Stimulated activated CD4-positive, alpha-beta T cell treated with anti-CD3 and anti-CD28 coated beads, Interleukin-15, amount 100 ng/mL, for 1 hour (primary cell): ENCODE results near the gene N4BP2L2.
"Not testable (repeated sequence)": the region's sequence is repeated elsewhere in the genome, so short reads cannot be mapped to it uniquely, and the experiment has no call there.

Source experiments
- DNase-seq, 2 donors: peaks; one replicate each; pipeline ENCODE4 v3.0.0-alpha.2; 2020; ENCODE audit warnings: low read depth in 1 of 2, low spot score in 1 of 2

N4BP2L2 gene

GRCh38 chr13:32538621-32539246, at the start of gene N4BP2L2:
Gene N4BP2L2 (minus strand): TSS chr13:32538795. CDS start chr13:32537027, 1,768 bp downstream.
- peak; percentile 69 to 72 for DNase-seq

GRCh38 chr13:32587811-32588170, 49.2 kb upstream of the N4BP2L2 start:
- DNase-seq = no peak

DNA sequence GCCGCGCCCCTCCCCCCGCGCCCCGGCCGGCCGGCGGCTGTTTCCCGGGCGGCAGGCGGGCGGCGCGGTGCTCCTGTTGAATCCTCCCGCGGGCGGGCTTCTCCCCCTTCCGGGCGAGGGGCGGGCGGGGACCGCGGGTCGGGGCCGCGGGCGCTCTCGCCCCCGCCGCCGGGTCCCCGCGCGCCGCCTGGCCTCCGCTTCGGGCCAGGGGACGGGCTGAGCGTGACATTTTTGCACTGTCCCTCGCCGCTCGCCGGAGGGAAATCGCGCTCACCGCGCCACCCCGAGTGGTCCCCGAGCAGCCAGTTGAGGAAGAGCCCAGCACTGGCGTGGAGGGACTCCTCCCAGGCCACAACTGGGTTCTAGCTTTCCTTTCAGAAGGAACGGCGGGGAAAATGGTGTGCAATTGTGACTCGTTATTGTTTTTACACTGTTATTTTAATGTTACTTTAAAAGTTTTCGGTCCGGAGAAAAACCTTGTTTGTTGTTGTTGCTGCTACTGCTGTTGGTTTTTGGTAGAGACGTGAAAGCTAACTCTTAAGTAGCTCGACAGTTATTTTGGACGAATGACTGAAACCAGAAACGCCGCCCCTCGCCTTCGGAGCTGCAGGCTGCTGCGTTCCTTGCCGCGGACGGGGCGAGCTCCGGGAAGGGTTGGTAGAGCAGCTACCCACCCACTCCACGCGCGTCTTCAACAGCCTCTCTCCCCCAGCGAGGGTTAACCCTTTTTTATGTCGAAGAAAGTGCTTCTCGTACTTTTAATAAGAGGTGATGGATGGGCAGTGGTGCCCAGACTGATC, 48.6 kb upstream of the N4BP2L2 start:
- peak; percentile 34 to 39 for DNase-seq

GRCh38 chr13:32586080-32586900, 47.7 kb upstream of the N4BP2L2 start, which contains the start of gene PDS5B:
Gene PDS5B (plus strand): TSS chr13:32586452. CDS start chr13:32648773, 62,321 bp downstream.
- DNase-seq = peak; percentile 93 to 95

- DNase-seq = no peak
These were observed 47.0 kb upstream of the N4BP2L2 start for GRCh38 chr13:32585550-32586079.

GRCh38 chr13:32582991-32583390, 44.4 kb upstream of the N4BP2L2 start:
- DNase-seq = no peak

GRCh38 chr13:32582281-32582680, 43.7 kb upstream of the N4BP2L2 start:
- DNase-seq = no peak

DNA sequence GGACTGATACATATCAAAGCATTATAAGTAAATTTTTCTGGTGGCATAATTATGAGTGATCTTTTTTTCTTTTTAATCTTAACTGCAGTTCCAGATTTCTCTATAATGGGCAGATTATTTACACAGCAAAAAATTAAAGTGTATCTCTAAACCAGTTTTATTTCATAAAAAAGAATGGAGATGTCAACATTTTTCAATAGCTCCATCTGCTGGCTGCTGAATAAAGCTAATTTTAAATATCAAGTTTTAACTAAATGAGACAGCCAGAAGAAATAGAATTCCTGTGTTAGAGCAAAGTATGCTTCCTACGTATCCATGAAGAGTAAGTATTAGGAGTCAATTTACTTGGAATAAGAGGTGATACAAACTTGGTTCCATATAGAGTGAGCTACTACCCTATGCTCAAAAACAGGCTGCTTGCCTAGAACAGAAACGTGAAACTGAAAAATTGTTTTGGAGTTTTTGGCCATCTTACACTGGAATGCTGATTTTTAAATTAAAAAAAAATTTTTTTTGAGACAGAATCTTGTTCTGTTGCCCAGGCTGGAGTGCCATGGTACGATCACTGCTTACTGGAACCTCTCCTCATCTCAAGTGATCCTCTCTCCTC, 42.7 kb upstream of the N4BP2L2 start:
- DNase-seq = no peak

- DNase-seq = no peak
These were observed 38.4 kb upstream of the N4BP2L2 start for GRCh38 chr13:32577032-32577431.

DNA sequence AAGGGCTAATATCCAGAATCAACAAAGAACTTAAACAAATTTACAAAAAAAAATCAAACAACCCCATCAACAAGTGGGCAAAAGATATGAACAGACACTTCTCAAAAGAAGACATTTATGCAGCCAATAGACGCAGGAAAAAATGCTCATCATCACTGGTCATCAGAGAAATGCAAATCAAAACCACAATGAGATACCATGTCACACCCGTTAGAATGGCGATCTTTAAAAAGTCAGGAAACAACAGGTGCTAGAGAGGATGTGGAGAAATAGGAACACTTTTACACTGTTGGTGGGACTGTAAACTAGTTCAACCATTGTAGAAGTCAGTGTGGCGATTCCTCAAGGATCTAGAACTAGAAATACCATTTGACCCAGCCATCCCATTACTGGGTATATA, 37.1 kb upstream of the N4BP2L2 start:
- DNase-seq = not testable (repeated sequence)

DNA sequence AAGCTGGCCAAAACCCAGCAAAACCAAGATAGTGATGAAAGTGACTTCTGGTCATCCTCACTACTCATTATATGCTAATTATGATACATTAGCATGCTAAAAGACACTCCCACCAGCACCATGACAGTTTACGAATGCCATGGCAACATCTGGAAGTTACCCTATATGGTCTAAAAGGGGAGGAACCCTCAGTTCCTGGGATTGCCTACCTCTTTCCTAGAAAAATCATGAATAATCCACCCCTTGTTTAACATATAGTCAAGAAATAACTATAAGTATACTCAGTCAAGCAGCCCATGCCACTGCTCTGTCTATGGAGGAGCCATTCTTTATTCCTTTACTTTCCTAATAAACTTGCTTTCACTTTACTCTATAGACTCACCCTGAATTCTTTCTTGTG, 22.2 kb upstream of the N4BP2L2 start:
- DNase-seq = not testable (repeated sequence)

- no peak for DNase-seq
These were observed 17.0 kb upstream of the N4BP2L2 start for GRCh38 chr13:32555613-32556012.

DNA sequence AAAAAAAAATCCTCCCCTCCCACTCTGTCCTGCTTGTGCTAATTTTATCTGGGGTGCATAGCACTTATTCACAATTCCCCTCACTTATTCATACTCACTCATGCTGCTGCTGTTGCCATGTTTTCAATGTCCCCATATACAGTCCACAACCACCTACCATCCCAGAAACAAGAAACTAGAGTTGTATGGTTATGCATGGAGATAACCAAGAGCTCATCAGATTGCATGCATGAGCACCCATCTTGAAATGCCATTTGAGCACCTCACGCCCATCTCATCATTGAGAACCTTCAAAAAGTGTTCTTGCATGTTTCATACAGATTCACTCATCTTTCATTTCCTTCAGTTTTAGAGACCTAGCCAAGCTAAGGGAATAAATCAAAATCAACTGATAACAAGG, 15.1 kb upstream of the N4BP2L2 start:
- DNase-seq = no peak

DNA sequence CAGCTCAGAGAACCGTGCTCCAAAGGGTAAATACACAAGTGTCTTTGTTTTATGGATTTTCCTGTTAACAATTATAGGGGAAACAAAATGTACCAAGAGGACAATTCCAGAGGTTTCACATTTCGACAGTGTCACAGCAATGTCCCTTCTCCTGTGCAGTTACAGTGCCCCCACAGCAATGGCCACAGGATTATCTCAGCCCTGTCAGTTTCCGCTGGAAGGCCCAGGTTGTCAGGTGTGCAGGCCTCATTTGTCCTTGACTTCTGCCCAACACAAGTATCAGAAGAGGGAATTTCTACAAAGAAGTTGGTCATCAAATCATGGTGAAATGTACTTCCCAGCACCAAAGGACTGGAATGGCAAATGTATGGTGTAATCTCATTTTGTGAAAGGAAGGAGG, 11.2 kb upstream of the N4BP2L2 start:
- DNase-seq = no peak

DNA sequence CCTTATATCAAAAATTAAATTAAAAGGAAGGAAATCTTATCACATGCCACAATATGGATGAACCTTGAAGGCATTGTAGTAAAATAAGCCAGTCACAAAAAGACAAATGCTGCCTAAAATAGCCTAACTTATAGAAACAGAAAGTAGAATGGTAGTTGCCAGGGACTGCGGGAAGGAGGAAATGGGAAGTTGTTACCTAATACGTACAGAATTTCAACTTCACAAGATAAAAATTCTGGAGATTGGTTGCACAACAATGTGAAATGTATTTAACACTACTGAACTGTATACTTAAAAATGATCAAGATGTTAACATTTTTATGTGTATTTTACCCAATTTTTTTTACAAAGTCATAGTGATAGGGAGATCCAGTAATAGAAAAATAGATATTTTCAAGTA, 10.2 kb upstream of the N4BP2L2 start:
- DNase-seq = no peak

- no peak for DNase-seq
These were observed 6.5 kb upstream of the N4BP2L2 start for GRCh38 chr13:32545083-32545482.

DNA sequence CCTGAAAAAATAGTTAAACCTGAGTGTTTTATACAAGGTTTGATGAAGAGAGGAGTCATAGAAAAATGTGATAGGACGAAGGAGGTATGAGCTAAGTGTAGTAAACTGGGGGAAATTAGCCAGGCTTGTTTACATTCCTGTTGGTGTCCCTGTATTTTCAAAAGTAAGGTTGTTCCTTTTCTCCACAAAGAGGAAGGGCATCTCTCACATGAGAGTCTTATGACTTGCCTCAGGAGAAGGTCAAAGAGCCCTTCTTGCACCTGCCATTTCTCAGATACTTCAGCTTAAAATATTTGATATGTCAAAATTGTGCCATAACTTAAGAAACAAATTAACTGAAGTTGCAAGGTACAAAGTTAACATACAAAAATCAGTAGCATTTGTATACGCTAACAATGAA, 3.6 kb upstream of the N4BP2L2 start:
- no peak for DNase-seq

DNA sequence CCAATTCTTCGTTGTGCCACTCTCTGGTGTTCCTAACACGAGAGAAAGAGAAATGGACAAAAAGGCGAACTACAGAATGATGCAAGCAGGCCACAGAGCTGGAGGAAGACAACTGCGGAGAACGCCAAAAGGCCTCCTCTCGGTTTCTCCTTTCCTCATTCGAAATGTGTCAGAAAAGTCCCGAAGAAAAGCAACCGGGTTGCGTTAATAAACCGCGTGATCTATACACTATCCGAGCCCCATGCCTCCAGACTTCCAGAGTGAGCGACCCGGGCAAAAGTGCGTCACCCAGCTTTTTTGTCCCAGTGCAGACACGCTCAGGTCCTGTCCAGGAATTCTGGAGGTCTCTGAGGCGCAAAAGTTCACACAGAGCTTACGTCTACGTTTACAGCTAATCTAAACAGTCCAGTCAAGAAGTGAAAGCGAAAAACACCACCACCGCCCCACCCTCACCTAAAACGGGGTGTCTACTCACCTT, 413 bp downstream of the N4BP2L2 start:
- DNase-seq = peak in 1 of 2 donors; percentile 3

GRCh38 chr13:32537580-32538142, 934 bp downstream of the N4BP2L2 start:
- DNase-seq = peak; percentile 2 to 20

- no peak for DNase-seq
These were observed 2.8 kb downstream of the N4BP2L2 start for GRCh38 chr13:32535748-32536147.

DNA sequence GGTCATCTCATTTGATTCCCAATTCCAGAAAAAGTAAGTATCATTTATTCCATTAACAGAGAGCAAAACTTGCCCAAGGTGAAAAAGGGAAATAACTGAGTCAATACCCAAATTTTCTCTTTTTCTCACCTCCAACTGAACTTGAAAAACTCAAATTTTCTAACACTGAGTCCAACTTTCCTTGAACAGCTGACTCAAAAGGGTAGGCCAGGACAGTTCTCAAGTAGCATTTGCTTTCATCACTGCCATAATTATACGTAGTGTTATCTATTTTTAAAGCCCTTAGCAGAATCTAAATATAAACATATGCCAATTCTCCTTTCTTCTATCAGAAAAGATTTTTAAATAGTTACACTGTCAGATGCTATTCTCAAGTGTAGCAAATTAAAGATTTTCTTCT, 3.5 kb downstream of the N4BP2L2 start:
- no peak for DNase-seq
